Measurements from ENCODE around the gene TEX38.

GRCh38 chr1:46708121-46708520, 36.5 kb downstream of the TEX38 start:
- TF ChIP-seq CTCF (IDR thresholded peaks at IDR 0.05): no peak
- TF ChIP-seq EZH2 (IDR thresholded peaks at IDR 0.05): no peak

Measured in neural progenitor cell (in vitro differentiated cells).